Activated naive CD4-positive, alpha-beta T cell treated with anti-CD3 and anti-CD28 coated beads for 36 hours (primary cell): ENCODE measurements around the gene GPC2. TPM values are rescaled to one million over a fixed set of nuclear protein-coding genes. Genes with fewer than 3 reads are reported as not detected.
"Not testable (repeated sequence)": the region's sequence is repeated elsewhere in the genome, so short reads cannot be mapped to it uniquely, and the experiment has no call there.

Experiments
- CTCF ChIA-PET: fragments of 350-600 bp; sonication (Branson Sonifier 250); formaldehyde crosslinking; loops from one replicate; lab custom pipeline; 2021; ENCODE audit warnings: antibody characterized with exemption; lab: Charles Lee
- DNase-seq: peaks from one replicate; pipeline ENCODE4 v3.0.0-alpha.2; 2020
- H3K27ac Mint-ChIP-seq: one replicate; pipeline ENCODE4 v1.8.0; 2021; ENCODE audit warnings: mild to moderate bottlenecking, mixed read lengths
- H3K27me3 Mint-ChIP-seq: one replicate; pipeline ENCODE4 v1.8.0; 2021; ENCODE audit warnings: low read depth, mixed read lengths
- H3K36me3 Mint-ChIP-seq: one replicate; pipeline ENCODE4 v1.8.0; 2021; ENCODE audit warnings: low read depth, mixed read lengths
- H3K4me1 Mint-ChIP-seq: one replicate; pipeline ENCODE4 v1.8.0; 2021; ENCODE audit warnings: low read depth, mixed read lengths
- H3K4me3 Mint-ChIP-seq: one replicate; pipeline ENCODE4 v1.8.0; 2021; ENCODE audit warnings: mild to moderate bottlenecking, moderate library complexity, mixed read lengths
- H3K9me3 Mint-ChIP-seq: one replicate; pipeline ENCODE4 v1.8.0; 2021; ENCODE audit warnings: mixed read lengths
- intact Hi-C: fragments of 100-400 bp; cut with micrococcal nuclease; formaldehyde crosslinking; loops from one replicate; pipeline ENCODE4 v1.15.1; 2023
- total RNA-seq, 2 experiments: library from RNA; stranded (reverse); gene quantifications; one replicate each; pipeline ENCODE4 v1.2.3, GENCODE V29; 2021

GPC2 gene
- total RNA-seq, 2 experiments from 2014 or later = 7.6 to 9.5 TPM

- CTCF ChIA-PET = interaction anchor here (1.2 to 2.9 kb wide), 4 partner anchors 10 to 61 kb away, joined by 3 to 11 read pairs (median 6); no protein-coding TSS in a partner anchor
- Mint-ChIP-seq H3K27me3 (no peaks in the 10 kb centered on the region), H3K9me3 (no peaks in the 10 kb centered on the region), H3K36me3 (peaks cover 18% of the 10 kb centered on the region), H3K27ac (peak overlapping the region; percentile 83), H3K4me3 (peak overlapping the region; percentile 78), H3K4me1 (peaks cover 35% of the 10 kb centered on the region)
- DNase-seq = peak; percentile 21
- intact Hi-C loops = no loop called here
These were observed 20.7 kb downstream of the GPC2 start for GRCh38 chr7:100156331-100157068.

GRCh38 chr7:100155553-100156317 lies 21.4 kb downstream of the GPC2 start:
- peaks cover 38% of the 10 kb centered on the region for H3K4me1 Mint-ChIP-seq
- no peaks in the 10 kb centered on the region for H3K27me3 Mint-ChIP-seq
- intact Hi-C loops = no loop called here
- H3K27ac Mint-ChIP-seq = no peak overlapping the region
- no peaks in the 10 kb centered on the region for H3K9me3 Mint-ChIP-seq
- CTCF ChIA-PET = interaction anchor here (0.7 to 2.9 kb wide), 4 partner anchors 23 to 73 kb away, joined by 3 to 11 read pairs (median 4); no protein-coding TSS in a partner anchor
- DNase-seq = peak; percentile 5
- peaks cover 20% of the 10 kb centered on the region for H3K36me3 Mint-ChIP-seq
- H3K4me3 Mint-ChIP-seq = no peak overlapping the region

GRCh38 chr7:100154651-100155491 lies 22.3 kb downstream of the GPC2 start:
- no peaks in the 10 kb centered on the region for H3K9me3 Mint-ChIP-seq
- no peak overlapping the region for H3K27ac Mint-ChIP-seq
- H3K27me3 Mint-ChIP-seq = no peaks in the 10 kb centered on the region
- intact Hi-C loops = no loop called here
- H3K36me3 Mint-ChIP-seq = peaks cover 26% of the 10 kb centered on the region
- CTCF ChIA-PET = interaction anchor here (0.7 to 1.5 kb wide), 2 partner anchors 22 to 72 kb away, joined by 3 to 4 read pairs; no protein-coding TSS in a partner anchor
- peaks cover 46% of the 10 kb centered on the region for H3K4me1 Mint-ChIP-seq
- no peak overlapping the region for H3K4me3 Mint-ChIP-seq
- peak; percentile 4 for DNase-seq

- H3K27ac Mint-ChIP-seq = peak overlapping the region; percentile 37
- peaks cover 26% of the 10 kb centered on the region for H3K36me3 Mint-ChIP-seq
- CTCF ChIA-PET = no interaction called here
- H3K9me3 Mint-ChIP-seq = no peaks in the 10 kb centered on the region
- no peaks in the 10 kb centered on the region for H3K27me3 Mint-ChIP-seq
- H3K4me1 Mint-ChIP-seq = peaks cover 43% of the 10 kb centered on the region
- peak; percentile 5 for DNase-seq
- intact Hi-C loops = no loop called here
- no peak overlapping the region for H3K4me3 Mint-ChIP-seq
These were observed 23.3 kb downstream of the GPC2 start for GRCh38 chr7:100153708-100154535.

GRCh38 chr7:100152937-100153666 lies 24.1 kb downstream of the GPC2 start:
- no peak for DNase-seq
- H3K4me3 Mint-ChIP-seq = no peak overlapping the region
- CTCF ChIA-PET = no interaction called here
- H3K27me3 Mint-ChIP-seq = no peaks in the 10 kb centered on the region
- no peaks in the 10 kb centered on the region for H3K9me3 Mint-ChIP-seq
- peaks cover 47% of the 10 kb centered on the region for H3K4me1 Mint-ChIP-seq
- peak overlapping the region; percentile 76 for H3K27ac Mint-ChIP-seq
- peaks cover 31% of the 10 kb centered on the region for H3K36me3 Mint-ChIP-seq
- intact Hi-C loops = no loop called here

- Mint-ChIP-seq H3K36me3 (peaks cover 31% of the 10 kb centered on the region), H3K4me1 (peaks cover 44% of the 10 kb centered on the region), H3K27me3 (no peaks in the 10 kb centered on the region), H3K9me3 (no peaks in the 10 kb centered on the region), H3K27ac (peak overlapping the region; percentile 76), H3K4me3 (no peak overlapping the region)
- intact Hi-C loops = no loop called here
- CTCF ChIA-PET = no interaction called here
- no peak for DNase-seq
These were observed 24.8 kb downstream of the GPC2 start for GRCh38 chr7:100152404-100152803.

- H3K4me1 Mint-ChIP-seq = peaks cover 29% of the 10 kb centered on the region
- peak within 1 kb of the TSS; percentile 99 for H3K27ac Mint-ChIP-seq
- intact Hi-C loops = loop anchor here (1.0 kb wide), 10 partner anchors 10 to 288 kb away; partner anchors contain the start of genes AP4M1, GAL3ST4, GPC2 and MCM7
- peak; percentile 100 for DNase-seq
- peak within 1 kb of the TSS; percentile 100 for H3K4me3 Mint-ChIP-seq
- CTCF ChIA-PET = interaction anchor here (0.6 to 4.7 kb wide), 4 partner anchors 10 to 259 kb away, joined by 3 to 34 read pairs (median 6); partner anchors contain the start of gene MBLAC1
- no peaks in the 10 kb centered on the region for H3K27me3 Mint-ChIP-seq
- no peaks in the 10 kb centered on the region for H3K9me3 Mint-ChIP-seq
- H3K36me3 Mint-ChIP-seq = peaks cover 24% of the 10 kb centered on the region
These were observed 28.4 kb downstream of the GPC2 start, which contains the start of gene LAMTOR4 for GRCh38 chr7:100148559-100149328. Gene LAMTOR4 (plus strand): TSS chr7:100148918. CDS start chr7:100148973, 55 bp downstream.

GRCh38 chr7:100148225-100148558 lies 29.0 kb downstream of the GPC2 start:
- Mint-ChIP-seq H3K4me1 (peaks cover 29% of the 10 kb centered on the region), H3K4me3 (peak overlapping the region; percentile 100), H3K36me3 (peaks cover 21% of the 10 kb centered on the region), H3K9me3 (no peaks in the 10 kb centered on the region), H3K27me3 (no peaks in the 10 kb centered on the region), H3K27ac (peak overlapping the region; percentile 99)
- intact Hi-C loops = loop anchor here (1.0 kb wide), 10 partner anchors 10 to 288 kb away; partner anchors contain the start of genes AP4M1, GAL3ST4, GPC2 and MCM7
- CTCF ChIA-PET = interaction anchor here (1.0 to 4.7 kb wide), 4 partner anchors 9 to 260 kb away, joined by 3 to 34 read pairs (median 6); no protein-coding TSS in a partner anchor
- DNase-seq = no peak

GRCh38 chr7:100147278-100147677 lies 29.9 kb downstream of the GPC2 start:
- peaks cover 25% of the 10 kb centered on the region for H3K4me1 Mint-ChIP-seq
- H3K4me3 Mint-ChIP-seq = no peak overlapping the region
- DNase-seq = no peak
- intact Hi-C loops = no loop called here
- no peaks in the 10 kb centered on the region for H3K27me3 Mint-ChIP-seq
- CTCF ChIA-PET = interaction anchor here (0.5 to 4.7 kb wide), 5 partner anchors 12 to 134 kb away, joined by 3 to 34 read pairs (median 4); no protein-coding TSS in a partner anchor
- peaks cover 16% of the 10 kb centered on the region for H3K36me3 Mint-ChIP-seq
- H3K27ac Mint-ChIP-seq = peak overlapping the region; percentile 99
- H3K9me3 Mint-ChIP-seq = no peaks in the 10 kb centered on the region

- H3K4me3 Mint-ChIP-seq, H3K27me3 Mint-ChIP-seq, H3K27ac Mint-ChIP-seq, H3K9me3 Mint-ChIP-seq, intact Hi-C loops, DNase-seq: not testable (repeated sequence)
- Mint-ChIP-seq H3K4me1 (peaks cover 19% of the 10 kb centered on the region), H3K36me3 (peaks cover 13% of the 10 kb centered on the region)
- CTCF ChIA-PET = interaction anchor here (0.6 to 4.7 kb wide), 4 partner anchors 13 to 190 kb away, joined by 3 to 34 read pairs (median 4); no protein-coding TSS in a partner anchor
These were observed 30.8 kb downstream of the GPC2 start for GRCh38 chr7:100146350-100146749.
